Measurements from ENCODE around the gene NOVA2. TPM values are rescaled to one million over a fixed set of nuclear protein-coding genes. Genes with fewer than 3 reads are reported as not detected.

NOVA2 gene
- total RNA-seq, 1 experiment from 2014 or later, result not detected

- H3K27me3 ChIP-seq (replicated peaks; ENCODE audit: insufficient read depth, low read depth, low read length, poor library complexity), result peaks cover 12% of the 10 kb centered on the region
- H3K36me3 ChIP-seq (ENCODE audit: insufficient read depth, low read length, poor library complexity, severe bottlenecking), result no peaks in the 10 kb centered on the region
- no peak for DNase-seq (ENCODE audit: low spot score)
- no peak overlapping the region for H3K4me3 ChIP-seq (ENCODE audit: low read depth, low read length, poor library complexity, severe bottlenecking)
- H3K4me1 ChIP-seq (ENCODE audit: insufficient read depth, low read length, poor library complexity, severe bottlenecking), result peaks cover 15% of the 10 kb centered on the region
- no TSS peak for BruUV-seq (replicated peaks)
- intact Hi-C loops (cut with micrococcal nuclease; ENCODE audit: unreplicated experiment), result no loop called here
- ChIA-PET POLR2A (ENCODE audit: low non-redundant PET) (no interaction called here), CTCF (interaction anchor here (1.0 to 2.3 kb wide), 3 partner anchors 11 to 61 kb away, joined by 3 to 8 read pairs (median 4); no protein-coding TSS in a partner anchor)
- H3K9me3 ChIP-seq (ENCODE audit: low read depth, low read length, poor library complexity, severe bottlenecking), result no peaks in the 10 kb centered on the region
- TF ChIP-seq EZH2 (IDR thresholded peaks at IDR 0.05; ENCODE audit: borderline replicate concordance, low read depth, low read length, poor library complexity, severe bottlenecking) (no peak), CTCF (conservative IDR thresholded peaks at IDR 0.05; ENCODE audit: low read depth, low read length) (0 out of 2 replicates have a peak, but pooled peaks have one; percentile 25)
- no peak overlapping the region for H3K27ac ChIP-seq (ENCODE audit: low read depth, low read length, poor library complexity, severe bottlenecking)
These were observed 43.4 kb upstream of the NOVA2 start for GRCh38 chr19:46017095-46017429.

GRCh38 chr19:46016426-46017094 is 42.9 kb upstream of the NOVA2 start:
- TF ChIP-seq EZH2 (IDR thresholded peaks at IDR 0.05; ENCODE audit: borderline replicate concordance, low read depth, low read length, poor library complexity, severe bottlenecking) (no peak), CTCF (conservative IDR thresholded peaks at IDR 0.05; ENCODE audit: low read depth, low read length) (peak; percentile 71)
- ChIA-PET POLR2A (ENCODE audit: low non-redundant PET) (no interaction called here), CTCF (interaction anchor here (0.5 to 2.3 kb wide), 4 partner anchors 12 to 246 kb away, joined by 3 to 8 read pairs (median 4); no protein-coding TSS in a partner anchor)
- Histone ChIP-seq H3K4me3 (ENCODE audit: low read depth, low read length, poor library complexity, severe bottlenecking) (peak overlapping the region; percentile 50), H3K27ac (ENCODE audit: low read depth, low read length, poor library complexity, severe bottlenecking) (no peak overlapping the region), H3K9me3 (ENCODE audit: low read depth, low read length, poor library complexity, severe bottlenecking) (no peaks in the 10 kb centered on the region), H3K4me1 (ENCODE audit: insufficient read depth, low read length, poor library complexity, severe bottlenecking) (peaks cover 15% of the 10 kb centered on the region), H3K27me3 (replicated peaks; ENCODE audit: insufficient read depth, low read depth, low read length, poor library complexity) (peaks cover 12% of the 10 kb centered on the region), H3K36me3 (ENCODE audit: insufficient read depth, low read length, poor library complexity, severe bottlenecking) (no peaks in the 10 kb centered on the region)
- peak; percentile 83 for DNase-seq (ENCODE audit: low spot score)
- intact Hi-C loops (cut with micrococcal nuclease; ENCODE audit: unreplicated experiment), result no loop called here
- BruUV-seq (replicated peaks), result no TSS peak

GRCh38 chr19:46015687-46016425 is 42.2 kb upstream of the NOVA2 start:
- BruUV-seq (replicated peaks), result no TSS peak
- H3K9me3 ChIP-seq (ENCODE audit: low read depth, low read length, poor library complexity, severe bottlenecking), result no peaks in the 10 kb centered on the region
- no peak for TF ChIP-seq CTCF (conservative IDR thresholded peaks at IDR 0.05; ENCODE audit: low read depth, low read length)
- no peak for TF ChIP-seq EZH2 (IDR thresholded peaks at IDR 0.05; ENCODE audit: borderline replicate concordance, low read depth, low read length, poor library complexity, severe bottlenecking)
- no peak overlapping the region for H3K27ac ChIP-seq (ENCODE audit: low read depth, low read length, poor library complexity, severe bottlenecking)
- H3K27me3 ChIP-seq (replicated peaks; ENCODE audit: insufficient read depth, low read depth, low read length, poor library complexity), result peaks cover 12% of the 10 kb centered on the region
- POLR2A ChIA-PET (ENCODE audit: low non-redundant PET), result no interaction called here
- peaks cover 15% of the 10 kb centered on the region for H3K4me1 ChIP-seq (ENCODE audit: insufficient read depth, low read length, poor library complexity, severe bottlenecking)
- H3K4me3 ChIP-seq (ENCODE audit: low read depth, low read length, poor library complexity, severe bottlenecking), result peak overlapping the region; percentile 50
- DNase-seq (ENCODE audit: low spot score), result peak; percentile 35
- CTCF ChIA-PET, result no interaction called here
- no peaks in the 10 kb centered on the region for H3K36me3 ChIP-seq (ENCODE audit: insufficient read depth, low read length, poor library complexity, severe bottlenecking)
- intact Hi-C loops (cut with micrococcal nuclease; ENCODE audit: unreplicated experiment), result no loop called here

Measured in A673 (cell line).